Measurements from ENCODE around the gene ALDH4A1.
A peak's percentile ranks its signal among the peaks of the same experiment; 100 is the strongest.

Gene ALDH4A1

GRCh38 chr1:18902523-18903290 is at the start of gene ALDH4A1:
Gene ALDH4A1 (minus strand): TSS chr1:18902555. CDS start chr1:18902523, 32 bp downstream.
- peak; percentile 98 for DNase-seq (ENCODE audit: low spot score)

DNA sequence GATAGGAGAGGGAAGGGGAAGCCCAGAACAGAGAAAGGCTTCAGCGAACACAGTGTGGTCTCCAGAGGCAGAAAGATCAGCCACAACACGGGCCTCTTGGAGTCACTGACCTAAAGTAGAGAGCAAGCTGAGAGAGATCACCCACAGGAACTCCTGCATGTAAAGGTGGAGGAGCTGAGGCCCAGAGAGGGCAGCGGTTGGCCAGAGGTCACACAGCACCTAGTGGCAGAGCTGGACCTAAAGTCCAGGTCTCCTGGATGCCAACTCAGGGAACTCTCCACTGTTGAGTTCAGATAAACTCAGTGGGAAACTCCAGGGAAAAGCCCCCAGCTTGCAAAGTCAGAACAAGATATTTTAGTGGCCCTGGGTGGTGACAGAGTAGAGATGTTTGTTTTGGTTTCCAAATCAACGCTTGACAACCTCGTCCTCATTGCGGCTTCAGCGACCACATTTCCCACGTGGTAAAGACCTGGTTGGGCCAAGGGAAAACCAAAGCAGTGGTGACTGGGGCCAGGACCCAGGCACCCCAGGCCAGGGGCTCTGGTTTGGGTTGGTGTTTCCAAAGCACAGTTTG is 49.5 kb upstream of the ALDH4A1 start:
- DNase-seq (ENCODE audit: low spot score): no peak

- no peak for DNase-seq (ENCODE audit: low spot score)
These were observed 49.1 kb upstream of the ALDH4A1 start for GRCh38 chr1:18951416-18951815.

DNA sequence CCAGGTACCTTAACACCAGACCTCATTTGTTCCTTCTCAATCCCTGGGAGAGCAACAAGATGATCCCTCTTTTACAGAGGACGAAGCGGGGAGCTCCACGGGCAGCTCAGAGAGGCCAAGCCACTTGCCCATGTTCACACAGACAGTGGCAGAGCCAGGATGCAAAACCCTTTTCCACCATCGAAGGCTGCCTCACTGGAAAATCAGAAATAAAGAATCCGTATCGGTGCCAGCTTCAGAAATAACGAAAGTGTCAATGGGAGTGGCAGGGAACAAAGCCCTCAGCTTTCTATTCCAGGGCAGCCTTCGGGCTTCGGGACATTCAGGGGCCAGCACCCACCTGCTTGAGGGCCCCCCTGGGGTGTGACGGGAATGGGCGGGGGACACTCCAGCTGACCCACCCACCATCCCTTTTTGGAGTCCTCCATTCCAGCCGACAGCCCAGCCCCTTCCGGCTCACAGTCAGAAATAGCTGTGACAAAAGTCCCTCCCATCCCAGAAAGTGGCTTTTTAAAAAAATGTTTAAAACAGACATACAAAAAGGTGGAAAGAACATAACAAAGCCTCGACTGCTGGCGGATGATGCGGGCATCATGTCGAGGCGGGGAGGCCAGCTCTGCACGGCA is 48.2 kb upstream of the ALDH4A1 start:
- no peak for DNase-seq (ENCODE audit: low spot score)

- DNase-seq (ENCODE audit: low spot score): peak; percentile 55
These were observed 47.5 kb upstream of the ALDH4A1 start for GRCh38 chr1:18949686-18950400.

GRCh38 chr1:18948913-18949685 is 46.7 kb upstream of the ALDH4A1 start:
- no peak for DNase-seq (ENCODE audit: low spot score)

DNA sequence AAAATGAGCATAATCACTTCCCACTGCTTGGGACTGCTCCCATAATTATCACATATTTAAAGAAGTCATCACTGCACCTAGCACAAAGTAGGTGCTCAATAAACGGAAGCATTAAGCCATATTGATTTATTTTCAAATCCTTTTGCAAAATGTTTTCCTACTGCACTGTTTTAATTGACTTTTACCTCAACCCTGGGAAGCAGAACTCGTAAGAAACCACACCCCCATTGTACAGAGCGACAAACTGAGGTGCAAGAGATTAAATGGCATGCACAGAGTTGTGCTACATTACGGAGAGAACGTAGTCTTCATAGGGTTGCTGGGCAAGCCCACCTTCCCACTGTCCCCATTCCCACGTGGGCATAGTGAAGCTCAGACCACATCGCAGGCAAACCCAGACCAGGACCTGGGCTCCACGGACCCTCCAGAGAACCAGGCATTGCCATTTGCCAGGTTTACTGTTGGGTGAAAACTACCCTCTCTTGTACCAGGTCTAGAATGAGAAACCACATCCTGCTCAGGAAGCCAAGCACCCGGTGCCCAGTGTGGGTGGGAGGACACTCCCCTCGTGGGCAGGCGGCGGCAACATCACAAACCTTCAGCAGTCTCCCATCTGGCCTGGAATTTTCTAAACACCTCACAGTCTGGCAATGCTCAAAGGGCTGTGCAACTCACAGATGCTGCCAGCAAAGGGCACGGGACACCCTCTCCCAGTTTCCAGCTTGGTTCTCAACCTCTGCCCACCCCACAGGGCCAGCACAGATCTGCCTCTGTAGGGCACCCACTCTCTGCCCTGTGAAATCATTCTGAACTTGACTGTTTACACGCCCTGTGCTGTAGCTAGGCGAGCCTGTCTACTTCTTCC is 45.9 kb upstream of the ALDH4A1 start:
- DNase-seq (ENCODE audit: low spot score): peak; percentile 57

DNA sequence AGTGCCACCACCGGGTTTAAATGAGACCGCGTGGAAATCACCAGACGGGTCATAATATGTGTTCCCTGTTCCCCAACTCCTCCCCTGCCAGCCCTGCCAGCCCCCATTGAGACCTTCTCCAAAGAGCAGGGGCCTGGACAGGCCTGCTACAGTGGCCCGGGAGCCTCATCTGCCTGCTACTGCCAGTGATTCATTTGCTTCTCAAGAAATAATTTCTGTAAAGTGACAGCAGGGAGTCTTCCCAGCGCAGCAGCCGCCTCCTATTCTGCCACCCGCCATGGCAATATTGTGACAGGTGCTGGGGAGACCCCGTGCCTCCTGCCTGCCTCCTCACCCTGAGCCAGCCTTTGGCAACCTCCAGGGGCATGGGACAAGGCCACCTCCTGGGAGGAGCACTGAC is 45.2 kb upstream of the ALDH4A1 start:
- no peak for DNase-seq (ENCODE audit: low spot score)

DNA sequence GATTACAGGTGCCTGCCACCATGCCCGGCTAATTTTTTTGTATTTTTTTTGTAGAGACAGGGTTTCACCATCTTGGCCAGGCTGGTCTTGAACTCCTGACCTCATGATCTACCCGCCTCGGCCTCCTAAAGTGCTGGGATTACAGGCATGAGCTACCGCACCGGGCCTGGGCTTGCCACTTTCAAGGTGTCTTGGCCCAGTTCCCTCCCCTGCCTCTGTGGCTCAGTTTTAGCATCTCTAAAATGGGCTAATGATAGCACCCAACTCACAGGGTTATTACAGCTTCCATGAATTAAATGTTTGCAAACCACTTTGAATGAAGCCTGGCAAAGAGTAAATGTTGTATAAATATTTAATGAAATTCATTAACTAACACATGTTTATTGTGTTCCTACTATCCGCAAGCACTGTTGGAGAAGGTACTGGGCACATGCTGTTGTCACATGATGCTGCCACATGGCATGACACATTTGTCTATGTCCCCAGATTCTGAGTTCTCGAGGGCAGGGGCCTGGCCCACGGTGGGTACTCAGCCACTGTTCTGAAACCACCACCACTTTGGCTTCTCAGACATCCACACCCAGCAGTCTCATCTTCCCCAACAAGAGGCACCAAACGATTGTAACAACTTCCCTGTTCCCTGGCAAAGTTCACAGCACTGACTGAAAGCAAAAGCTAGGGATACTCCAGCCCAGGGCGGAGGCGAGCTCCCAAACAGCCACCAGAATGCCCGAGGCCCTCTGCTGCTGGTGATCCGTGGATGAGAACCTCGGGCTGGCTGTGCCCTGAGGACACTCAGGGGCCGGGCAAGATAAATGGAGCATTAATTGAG is 44.4 kb upstream of the ALDH4A1 start:
- DNase-seq (ENCODE audit: low spot score): no peak

- no peak for DNase-seq (ENCODE audit: low spot score)
These were observed 43.1 kb upstream of the ALDH4A1 start for GRCh38 chr1:18945401-18945849.

- no peak for DNase-seq (ENCODE audit: low spot score)
These were observed 42.5 kb upstream of the ALDH4A1 start for GRCh38 chr1:18944810-18945209.

GRCh38 chr1:18943914-18944572 is 41.7 kb upstream of the ALDH4A1 start:
- DNase-seq (ENCODE audit: low spot score): no peak

DNA sequence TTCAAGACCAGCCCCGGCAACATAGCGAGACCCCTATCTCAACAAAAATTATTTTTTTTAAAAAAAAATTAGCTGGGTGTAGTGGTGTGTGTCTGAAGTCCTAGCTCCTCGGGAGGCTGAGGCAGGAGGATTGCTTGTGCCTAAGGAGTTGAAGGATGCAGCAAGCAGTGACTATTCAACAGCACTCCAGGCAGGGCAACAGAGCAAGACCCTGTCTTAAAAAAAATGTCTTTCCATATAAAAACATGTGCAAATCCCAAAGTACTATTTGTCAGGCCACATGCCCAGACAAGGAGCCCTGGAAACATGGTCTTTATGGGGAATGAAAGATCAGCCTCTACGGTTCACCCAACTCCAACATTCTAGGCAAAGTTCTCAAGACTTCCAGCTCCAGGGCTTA is 40.8 kb upstream of the ALDH4A1 start:
- DNase-seq (ENCODE audit: low spot score): no peak

GRCh38 chr1:18942340-18942739 is 40.0 kb upstream of the ALDH4A1 start:
- DNase-seq (ENCODE audit: low spot score): no peak

DNA sequence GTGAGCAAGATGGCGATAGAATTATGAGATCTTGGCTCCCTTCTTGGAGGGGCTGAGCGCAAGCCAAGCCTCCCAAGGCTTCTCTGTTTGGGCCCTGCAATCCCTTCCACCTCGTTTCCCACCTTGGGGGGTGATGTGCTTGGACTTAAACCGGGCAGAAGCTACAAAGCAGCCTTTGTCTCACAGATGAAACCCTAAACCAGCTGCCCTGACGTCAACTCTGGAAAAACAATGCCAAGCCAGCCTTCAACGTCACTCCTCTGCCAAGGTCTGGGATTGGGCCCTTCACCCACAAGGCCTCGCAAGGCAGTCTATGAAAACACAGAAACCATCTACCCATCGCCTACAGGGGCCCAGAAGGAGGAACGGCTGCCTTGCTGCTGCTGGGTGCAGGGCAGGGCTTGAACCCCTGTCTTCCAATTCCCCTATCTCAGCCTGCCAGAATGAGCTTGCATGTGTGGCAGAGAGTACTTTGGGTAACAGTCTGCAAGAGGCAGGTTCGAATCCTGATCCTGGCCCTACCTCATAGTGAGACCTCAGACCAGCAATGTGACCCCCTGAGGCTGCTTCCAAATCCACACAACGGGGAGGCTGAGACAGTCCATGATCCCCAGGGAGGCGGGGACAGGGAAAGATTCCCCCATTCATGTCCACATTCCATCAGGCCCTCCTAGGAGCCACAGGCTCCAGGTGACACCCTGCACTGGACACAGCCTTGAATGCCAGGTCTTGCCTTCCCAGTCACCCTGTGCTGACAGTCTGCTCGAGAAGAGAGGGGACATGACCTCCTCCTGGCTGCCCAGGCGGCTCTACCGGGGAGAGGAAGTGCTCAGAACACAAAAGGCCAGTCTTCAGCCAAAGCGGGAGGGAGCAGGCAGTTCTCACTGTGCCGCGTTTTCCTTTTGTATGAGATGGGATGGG is 39.1 kb upstream of the ALDH4A1 start:
- peak; percentile 92 for DNase-seq (ENCODE audit: low spot score)

- DNase-seq (ENCODE audit: low spot score): no peak
These were observed 38.1 kb upstream of the ALDH4A1 start for GRCh38 chr1:18940303-18941020.

All from COLO829 (cell line).